HCT116 (cell line): ENCODE data around the gene GRM3. TPM values are rescaled to one million over a fixed set of nuclear protein-coding genes. Genes with fewer than 3 reads are reported as not detected.

Experiments
- ATAC-seq: fragments of 200-7000 bp; cut with Tn5 transposase; 2 replicates; pipeline ENCODE4 v1.9.1; 2020; ENCODE audit warnings: mild to moderate bottlenecking, moderate library complexity
- BruUV-seq: library from RNA; stranded (reverse); fragments of 400-500 nt; replicated peaks from 2 replicates; lab custom pipeline; 2021; lab: Mats Ljungman, UMichigan
- CTCF ChIA-PET: fragments of 300-600 bp; sonication (Branson Sonifier 250); formaldehyde crosslinking; loops from one replicate; lab custom pipeline; 2021; ENCODE audit warnings: antibody characterized with exemption; lab: Charles Lee
- POLR2A ChIA-PET: fragments of 300-600, 350-600 bp; sonication (Branson Sonifier 250); formaldehyde crosslinking; loops from one replicate; lab custom pipeline; 2021; ENCODE audit warnings: antibody characterized with exemption; lab: Charles Lee
- RAD21 ChIA-PET, 2 experiments: fragments of 300-600 bp; sonication (Branson Sonifier 250); formaldehyde crosslinking; loops; one replicate each; lab custom pipeline; 2023; ENCODE audit warnings: low total read pairs in 2 of 2; ENCODE audit not compliant: uncharacterized antibody in 2 of 2, unreplicated experiment in 2 of 2, low non-redundant PET in 1 of 2; lab: Charles Lee
- DNase-seq: peaks from one replicate; pipeline ENCODE4 v3.0.0-alpha.2; 2010; ENCODE audit warnings: low read depth, low spot score
- H2AFZ ChIP-seq: fragments of 200-600 bp; shearing (Covaris generic), sonication (generic); 2 replicates; pipeline ENCODE4 v1.6.1; 2017; ENCODE audit warnings: low read depth, mixed run types, mixed read lengths, antibody characterized with exemption, low read length; ENCODE audit not compliant: poor library complexity, severe bottlenecking
- H3K27ac ChIP-seq: 2 replicates; pipeline ENCODE4 v1.5.1; 2012; ENCODE audit warnings: low read depth, low read length
- H3K27me3 ChIP-seq: fragments of 200-600 bp; sonication (generic); 2 replicates; pipeline ENCODE4 v1.6.1; 2016; ENCODE audit warnings: mixed run types, low read length, mixed read lengths; ENCODE audit not compliant: insufficient read depth
- H3K36me3 ChIP-seq, 2 experiments: fragments of 200-500 bp in 1 of 2; fragments of 200-600 bp in 1 of 2; sonication (Bioruptor generic) in 1 of 2; sonication (generic) in 1 of 2; 2 replicates each; pipeline versions ENCODE4 v1.5.1 to v1.6.1; 2014 to 2016; ENCODE audit warnings: low read length in 2 of 2, inconsistent platforms in 1 of 2, mixed read lengths in 1 of 2, mixed run types in 1 of 2; ENCODE audit not compliant: insufficient read depth in 2 of 2, control insufficient read depth in 1 of 2
- H3K4me1 ChIP-seq, 2 experiments: fragments of 200-600 bp in 1 of 2; sonication (generic) in 1 of 2; 2 replicates each; pipeline versions ENCODE4 v1.5.1 to v1.6.1; 2012 to 2017; ENCODE audit warnings: low read length in 2 of 2, inconsistent platforms in 1 of 2, mild to moderate bottlenecking in 1 of 2, mixed read lengths in 1 of 2, mixed run types in 1 of 2, moderate library complexity in 1 of 2; ENCODE audit not compliant: insufficient read depth in 2 of 2, control insufficient read depth in 1 of 2
- H3K4me2 ChIP-seq: fragments of 200-600 bp; sonication (generic); 2 replicates; pipeline ENCODE4 v1.6.1; 2017; ENCODE audit warnings: mixed run types, low read length, mixed read lengths
- H3K4me3 ChIP-seq, 2 experiments: fragments of 200-600 bp in 1 of 2; sonication (generic) in 1 of 2; replicated peaks in 1 of 2; 2 replicates each; pipeline ENCODE4 v1.5.1; 2011 to 2016; ENCODE audit warnings: low read length in 2 of 2, control low read depth in 1 of 2, low read depth in 1 of 2, mild to moderate bottlenecking in 1 of 2, mixed read lengths in 1 of 2, mixed run types in 1 of 2
- H3K79me2 ChIP-seq: fragments of 200-600 bp; sonication (generic); 2 replicates; pipeline ENCODE4 v1.6.1; 2017; ENCODE audit warnings: mild to moderate bottlenecking, mixed run types, low read length, moderate library complexity, mixed read lengths; ENCODE audit not compliant: insufficient read depth
- H3K9ac ChIP-seq: fragments of 200-600 bp; sonication (generic); 2 replicates; pipeline ENCODE4 v1.6.1; 2016; ENCODE audit warnings: low read length, mixed read lengths
- H3K9me2 ChIP-seq: fragments of 200-600 bp; sonication (generic), shearing (Covaris generic); 2 replicates; pipeline ENCODE4 v1.6.1; 2017; ENCODE audit warnings: mixed run types, mild to moderate bottlenecking, moderate library complexity; ENCODE audit not compliant: insufficient read depth
- H3K9me3 ChIP-seq, 2 experiments: fragments of 200-500 bp in 1 of 2; fragments of 200-600 bp in 1 of 2; sonication (Bioruptor generic) in 1 of 2; sonication (generic) in 1 of 2; 2 replicates each; pipeline ENCODE4 v1.6.1; 2014 to 2017; ENCODE audit warnings: low read length in 2 of 2, mixed read lengths in 2 of 2, inconsistent platforms in 1 of 2, low read depth in 1 of 2, mild to moderate bottlenecking in 1 of 2, mixed run types in 1 of 2, moderate library complexity in 1 of 2; ENCODE audit not compliant: control insufficient read depth in 1 of 2, insufficient read depth in 1 of 2
- H4K20me1 ChIP-seq: fragments of 200-600 bp; sonication (generic), shearing (Covaris generic); 2 replicates; pipeline ENCODE4 v1.6.1; 2017; ENCODE audit warnings: mixed run types, mild to moderate bottlenecking, moderate library complexity; ENCODE audit not compliant: insufficient read depth
- ELF1 ChIP-seq: IDR thresholded peaks from 2 replicates; pipeline ENCODE4 v1.6.1; 2012; ENCODE audit warnings: low read depth, borderline replicate concordance
- POLR2AphosphoS5 ChIP-seq: IDR thresholded peaks from 2 replicates; pipeline ENCODE4 v1.6.1; 2011; ENCODE audit warnings: mild to moderate bottlenecking, low read depth, low read length, moderate library complexity
- RAD21 ChIP-seq: IDR thresholded peaks from 2 replicates; pipeline ENCODE4 v1.6.1; 2012; ENCODE audit warnings: low read depth, mild to moderate bottlenecking
- SP1 ChIP-seq: IDR thresholded peaks from 2 replicates; pipeline ENCODE4 v1.6.1; 2012; ENCODE audit warnings: low read depth
- SRF ChIP-seq: IDR thresholded peaks from 2 replicates; pipeline ENCODE4 v1.6.1; 2012; ENCODE audit warnings: low read depth
- YY1 ChIP-seq: IDR thresholded peaks from 2 replicates; pipeline ENCODE4 v1.6.1; 2011; ENCODE audit warnings: low read length, low read depth, moderate library complexity, mild to moderate bottlenecking; ENCODE audit not compliant: insufficient replicate concordance; ENCODE audit errors: extremely low read depth
- intact Hi-C: fragments of 100-400 bp; cut with micrococcal nuclease; formaldehyde crosslinking; loops from 2 replicates; pipeline ENCODE4 v1.10.0; 2022
- total RNA-seq: library from RNA; stranded (reverse); gene quantifications from one replicate; pipeline ENCODE4 v1.2.1, GENCODE V29; 2021; ENCODE audit not compliant: unreplicated experiment
- TF ChIP-seq, protein P1 (sequence below): IDR thresholded peaks from 2 replicates; pipeline ENCODE4 v1.6.1; 2012; ENCODE audit warnings: low read depth

The GRM3 gene
- total RNA-seq, 1 experiment from 2014 or later = not detected

DNA sequence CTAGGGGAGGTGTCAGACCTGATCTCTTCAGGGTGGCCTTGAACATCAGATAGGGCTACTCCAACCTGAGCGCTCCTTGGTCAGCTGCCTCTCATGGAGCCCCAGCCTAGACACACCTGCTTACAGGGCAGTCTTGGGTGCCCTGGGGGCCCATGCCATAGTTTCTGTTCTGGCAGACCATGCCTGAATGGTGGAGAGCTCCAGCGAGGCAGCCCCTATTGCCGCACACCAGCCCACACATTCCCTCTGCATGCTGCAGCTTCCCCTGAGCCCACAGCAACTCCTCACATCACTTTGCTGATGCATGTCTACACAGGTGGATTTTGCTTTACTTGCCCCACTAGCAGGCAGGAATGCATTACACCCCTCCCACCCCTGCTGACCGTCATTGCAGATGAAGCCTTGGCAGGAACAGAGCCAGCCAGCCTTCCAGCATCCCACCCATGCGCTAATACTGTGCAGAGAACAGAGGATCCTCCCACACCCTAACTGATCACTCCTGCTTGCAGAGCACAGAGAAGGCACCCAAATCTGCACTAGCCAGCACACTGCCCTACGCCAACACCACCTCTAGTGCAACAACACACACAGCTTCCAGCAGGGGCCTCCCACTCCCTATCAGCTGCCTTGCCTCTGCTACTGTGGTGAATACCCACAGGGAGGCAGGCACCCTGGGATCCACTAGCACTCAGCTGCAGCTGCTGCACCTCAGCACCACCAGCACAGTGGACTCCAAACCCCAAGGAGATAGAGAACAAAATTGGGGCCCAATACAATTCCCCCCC lies 43.0 kb upstream of the GRM3 start:
- Histone ChIP-seq H3K36me3 (no peaks in the 10 kb centered on the region), H4K20me1 (no peaks in the 10 kb centered on the region), H3K4me2 (no peak overlapping the region), H3K4me3 (no peak overlapping the region), H2AFZ (no peak overlapping the region), H3K79me2 (no peaks in the 10 kb centered on the region), H3K9me2 (no peaks in the 10 kb centered on the region), H3K9ac (no peak overlapping the region), H3K27ac (no peak overlapping the region), H3K9me3 (no peaks in the 10 kb centered on the region), H3K27me3 (no peaks in the 10 kb centered on the region), H3K4me1 (no peaks in the 10 kb centered on the region)
- DNase-seq (no peak), ATAC-seq (peak; percentile 58; the same call in 1 of the 2 replicates)
- ChIA-PET RAD21 (no interaction called here), CTCF (interaction anchor here (0.7 kb wide), 1 partner anchor 214 kb away, joined by 3 read pairs; no protein-coding TSS in a partner anchor), POLR2A (no interaction called here)
- no TSS peak for BruUV-seq
- TF ChIP-seq SRF (no peak), POLR2AphosphoS5 (no peak), SP1 (no peak), ELF1 (no peak), YY1 (no peak), RAD21 (0 out of 2 replicates have a peak, but pooled peaks have one; percentile 6)
- TF ChIP-seq, protein P1, sequence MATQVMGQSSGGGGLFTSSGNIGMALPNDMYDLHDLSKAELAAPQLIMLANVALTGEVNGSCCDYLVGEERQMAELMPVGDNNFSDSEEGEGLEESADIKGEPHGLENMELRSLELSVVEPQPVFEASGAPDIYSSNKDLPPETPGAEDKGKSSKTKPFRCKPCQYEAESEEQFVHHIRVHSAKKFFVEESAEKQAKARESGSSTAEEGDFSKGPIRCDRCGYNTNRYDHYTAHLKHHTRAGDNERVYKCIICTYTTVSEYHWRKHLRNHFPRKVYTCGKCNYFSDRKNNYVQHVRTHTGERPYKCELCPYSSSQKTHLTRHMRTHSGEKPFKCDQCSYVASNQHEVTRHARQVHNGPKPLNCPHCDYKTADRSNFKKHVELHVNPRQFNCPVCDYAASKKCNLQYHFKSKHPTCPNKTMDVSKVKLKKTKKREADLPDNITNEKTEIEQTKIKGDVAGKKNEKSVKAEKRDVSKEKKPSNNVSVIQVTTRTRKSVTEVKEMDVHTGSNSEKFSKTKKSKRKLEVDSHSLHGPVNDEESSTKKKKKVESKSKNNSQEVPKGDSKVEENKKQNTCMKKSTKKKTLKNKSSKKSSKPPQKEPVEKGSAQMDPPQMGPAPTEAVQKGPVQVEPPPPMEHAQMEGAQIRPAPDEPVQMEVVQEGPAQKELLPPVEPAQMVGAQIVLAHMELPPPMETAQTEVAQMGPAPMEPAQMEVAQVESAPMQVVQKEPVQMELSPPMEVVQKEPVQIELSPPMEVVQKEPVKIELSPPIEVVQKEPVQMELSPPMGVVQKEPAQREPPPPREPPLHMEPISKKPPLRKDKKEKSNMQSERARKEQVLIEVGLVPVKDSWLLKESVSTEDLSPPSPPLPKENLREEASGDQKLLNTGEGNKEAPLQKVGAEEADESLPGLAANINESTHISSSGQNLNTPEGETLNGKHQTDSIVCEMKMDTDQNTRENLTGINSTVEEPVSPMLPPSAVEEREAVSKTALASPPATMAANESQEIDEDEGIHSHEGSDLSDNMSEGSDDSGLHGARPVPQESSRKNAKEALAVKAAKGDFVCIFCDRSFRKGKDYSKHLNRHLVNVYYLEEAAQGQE = no peak
- TF ChIP-seq, all 23 proteins: peak for 1
- intact Hi-C loops = no loop called here
